K562 (cell line): Measurements from ENCODE around the gene CNKSR1. TPM values are rescaled to one million over a fixed set of nuclear protein-coding genes. Genes with fewer than 3 reads are reported as not detected.

ENCODE experiments used
- ATAC-seq: fragments of 200-7000 bp; cut with Tn5 transposase; 3 replicates; pipeline ENCODE4 v1.9.1; 2020; ENCODE audit warnings: moderate library complexity
- BruUV-seq: library from RNA; stranded (reverse); fragments of 400-500 nt; replicated peaks from 2 replicates; lab custom pipeline; 2021; lab: Mats Ljungman, UMichigan
- CTCF ChIA-PET: fragments of 300-600 bp; formaldehyde crosslinking; extraction: SDS; loops from one replicate; lab custom pipeline; 2021; ENCODE audit warnings: low intra/inter-chr PET ratio; lab: Yijun Ruan, JAX
- POLR2A ChIA-PET: fragments of 300-600, 350-650 bp; sonication (Branson Sonifier 250); formaldehyde crosslinking; extraction: SDS; loops from one replicate; lab custom pipeline; 2021; ENCODE audit warnings: antibody characterized with exemption, inconsistent platforms; lab: Yijun Ruan, JAX
- DNase-seq, 4 experiments: peaks; one replicate each; pipeline versions ENCODE4 v3.0.0 to v3.0.0-alpha.2; 2011 to 2018; ENCODE audit warnings: low spot score in 3 of 4, mixed read lengths in 3 of 4; ENCODE audit errors: extremely low read depth in 1 of 4
- FAIRE-seq: peaks from 2 replicates; lab custom pipeline; 2011; peaks lifted over from hg19 to GRCh38; lab: Jason Lieb, UNC
- H2AFZ ChIP-seq: 2 replicates; pipeline ENCODE4 v1.6.0; 2011; ENCODE audit warnings: low read depth, low read length, control low read depth, inconsistent platforms
- H3K27ac ChIP-seq: fragments of 200-600 bp; 3 replicates; pipeline ENCODE4 v1.8.0; 2011; ENCODE audit warnings: low read depth, mild to moderate bottlenecking, control low read depth, inconsistent platforms, low read length, moderate library complexity, mixed read lengths; ENCODE audit errors: extremely low read depth
- H3K27me3 ChIP-seq, 2 experiments: fragments of 300-600 bp in 1 of 2; 2 replicates in 1 of 2; 3 replicates in 1 of 2; pipeline versions ENCODE4 v1.6.0 to v1.8.0; 2011; ENCODE audit warnings: inconsistent platforms in 2 of 2, low read length in 2 of 2, mild to moderate bottlenecking in 1 of 2, mixed read lengths in 1 of 2, moderate library complexity in 1 of 2; ENCODE audit not compliant: control insufficient read depth in 2 of 2, insufficient read depth in 2 of 2
- H3K36me3 ChIP-seq: fragments of 300-600 bp; 3 replicates; pipeline ENCODE4 v1.8.0; 2011; ENCODE audit warnings: mild to moderate bottlenecking, low read length, inconsistent platforms; ENCODE audit not compliant: control insufficient read depth, insufficient read depth
- H3K4me1 ChIP-seq, 2 experiments: fragments of 200-600 bp in 1 of 2; replicated peaks in 1 of 2; 2 replicates in 1 of 2; 3 replicates in 1 of 2; pipeline versions ENCODE4 v1.5.1 to v1.8.0; 2011; ENCODE audit warnings: inconsistent platforms in 2 of 2, low read length in 2 of 2, mild to moderate bottlenecking in 1 of 2, mixed read lengths in 1 of 2, moderate library complexity in 1 of 2; ENCODE audit not compliant: control insufficient read depth in 2 of 2, insufficient read depth in 2 of 2
- H3K4me2 ChIP-seq: 2 replicates; pipeline ENCODE4 v1.6.1; 2011; ENCODE audit warnings: low read length, control low read depth, inconsistent platforms, mixed read lengths; ENCODE audit not compliant: insufficient read depth
- H3K4me3 ChIP-seq: fragments of 200-600 bp; sonication (generic), shearing (Covaris generic); 2 replicates; pipeline ENCODE4 v1.5.1; 2016; ENCODE audit warnings: control low read depth, inconsistent platforms
- H3K79me2 ChIP-seq: fragments of 200-600 bp; 3 replicates; pipeline ENCODE4 v1.8.0; 2011; ENCODE audit warnings: low read length, inconsistent platforms; ENCODE audit not compliant: control insufficient read depth, insufficient read depth
- H3K9ac ChIP-seq, 2 experiments: 2 replicates each; pipeline versions ENCODE4 v1.6.0 to v1.6.1; 2011; ENCODE audit warnings: low read depth in 2 of 2, low read length in 2 of 2, control low read depth in 1 of 2, inconsistent platforms in 1 of 2, mild to moderate bottlenecking in 1 of 2, mixed read lengths in 1 of 2; ENCODE audit not compliant: insufficient read depth in 1 of 2
- H3K9me1 ChIP-seq: one replicate; pipeline ENCODE4 v1.6.0; 2011; ENCODE audit warnings: inconsistent platforms, mild to moderate bottlenecking, low read length, moderate library complexity; ENCODE audit not compliant: control insufficient read depth, insufficient read depth
- H3K9me3 ChIP-seq: replicated peaks from 2 replicates; pipeline ENCODE4 v1.5.1; 2011; ENCODE audit warnings: low read depth, low read length, inconsistent platforms; ENCODE audit not compliant: control insufficient read depth, insufficient read depth
- H4K20me1 ChIP-seq: replicated peaks from 2 replicates; pipeline ENCODE4 v1.6.1; 2011; ENCODE audit warnings: low read length, inconsistent platforms, mixed read lengths; ENCODE audit not compliant: control insufficient read depth, insufficient read depth
- BRD9 ChIP-seq: fragments of 450-650 bp; IDR thresholded peaks from 2 replicates; pipeline ENCODE4 v1.6.1; 2018; ENCODE audit warnings: low read depth; ENCODE audit not compliant: partially characterized antibody
- MEIS2 ChIP-seq: fragments of 450-650 bp; IDR thresholded peaks from 2 replicates; pipeline ENCODE4 v1.6.1; 2014; ENCODE audit warnings: mild to moderate bottlenecking; ENCODE audit not compliant: partially characterized antibody
- NCOA1 ChIP-seq: fragments of 450-650 bp; IDR thresholded peaks from 2 replicates; pipeline ENCODE4 v1.6.1; 2016; ENCODE audit warnings: low read depth
- TAF7 ChIP-seq: fragments of 450-650 bp; IDR thresholded peaks from 2 replicates; pipeline ENCODE4 v1.6.1; 2016; ENCODE audit warnings: missing genetic modification characterization, missing compliant biosample characterization
- ZNF436 ChIP-seq: fragments of 250-450, 450-650 bp; sonication (Bioruptor Pico); formaldehyde crosslinking; IDR thresholded peaks from 2 replicates; pipeline ENCODE4 v1.7.0; 2020; ENCODE audit warnings: mild to moderate bottlenecking
- WGBS: fragments of 100-300 bp; shearing (Covaris generic); methylation state at CpG from one replicate; pipeline ENCODE4 v1.1.6; 2016; ENCODE audit warnings: low coverage, mixed read lengths; ENCODE audit not compliant: insufficient coverage; ENCODE audit errors: missing lambda C conversion rate; 5-methylcytosine and 5-hydroxymethylcytosine counted together
- in situ Hi-C: fragments of 300-500 bp; cut with MboI; formaldehyde crosslinking; loops from 4 replicates; pipeline ENCODE4 v1.15.0; 2018; ENCODE audit warnings: inconsistent platforms, mixed read lengths
- intact Hi-C: fragments of 100-400 bp; cut with micrococcal nuclease; formaldehyde crosslinking; loops from 2 replicates; pipeline ENCODE4 v1.14.2; 2022
- polyA plus RNA-seq, 8 experiments: library from polyadenylated mRNA; depleted of rRNA in 4 of 8; stranded (reverse) in 5 of 8; unstranded in 3 of 8; fragments of >200 nt; fragmentation: Nextera tagmentation in 2 of 8; fragmentation: Illumina TruSeq in 1 of 8; extraction: Ambion mirVana in 2 of 8; extraction: Trizol in 1 of 8; gene quantifications; 2 replicates each; pipeline versions ENCODE4 v1.2.1 to v1.2.3, GENCODE V29; 2011 to 2014; ENCODE audit warnings: inconsistent platforms in 1 of 8, missing spikeins in 1 of 8
- total RNA-seq, 7 experiments: library from RNA; depleted of rRNA in 6 of 7; stranded (reverse); fragments of >200 nt in 6 of 7; fragmentation: Illumina TruSeq in 2 of 7; extraction: Trizol in 2 of 7; gene quantifications; 2 replicates each; pipeline versions ENCODE4 v1.2.1 to v1.2.3, GENCODE V29; 2011 to 2021; ENCODE audit warnings: low replicate concordance in 1 of 7
- TF ChIP-seq, protein P1 (sequence below), 2 experiments: IDR thresholded peaks in 1 of 2; conservative IDR thresholded peaks in 1 of 2; 2 replicates each; pipeline ENCODE4 v1.6.1; 2016; ENCODE audit warnings: low read depth in 2 of 2, mild to moderate bottlenecking in 1 of 2, missing compliant biosample characterization in 1 of 2, missing genetic modification characterization in 1 of 2, moderate library complexity in 1 of 2
- TF ChIP-seq, protein P2 (sequence below): fragments of 450-650 bp; conservative IDR thresholded peaks from 2 replicates; pipeline ENCODE4 v1.6.1; 2016; ENCODE audit warnings: missing genetic modification characterization, low read depth, mild to moderate bottlenecking, control low read depth, missing compliant biosample characterization
- TF ChIP-seq, protein P3 (sequence below): fragments of 450-650 bp; IDR thresholded peaks from 2 replicates; pipeline ENCODE4 v1.6.1; 2016; ENCODE audit warnings: low read depth, mild to moderate bottlenecking, moderate library complexity
- TF ChIP-seq, protein P4 (sequence below): fragments of 450-650 bp; IDR thresholded peaks from 2 replicates; pipeline ENCODE4 v1.6.1; 2016

Gene CNKSR1
- total and polyA plus RNA-seq, 9 of the 15 experiments (the other 6 are each of a cell fraction or from before 2014, with no cell fraction given): 0.03 to 2.8 (median 1.1) TPM

DNA sequence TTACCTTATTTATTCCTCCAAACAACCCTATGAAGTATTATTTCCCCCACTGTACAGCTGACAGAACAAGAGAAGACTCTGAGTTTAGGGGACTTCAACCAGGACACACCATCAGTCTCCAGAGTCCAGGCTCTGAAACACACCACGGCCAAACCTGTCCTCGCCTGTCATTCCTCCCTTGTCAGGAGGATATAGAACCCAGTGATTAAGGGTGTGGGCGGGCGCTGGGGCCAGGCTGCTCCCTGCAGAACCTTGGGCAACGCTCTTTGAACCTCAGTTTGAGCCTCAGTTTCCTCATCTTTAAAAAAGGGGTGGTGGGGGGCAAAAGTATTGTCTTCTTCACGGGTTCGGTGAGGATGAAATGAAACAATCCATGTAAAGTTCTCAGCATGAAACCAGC is 47.3 kb downstream of the CNKSR1 start:
- CTCF ChIA-PET: no interaction called here
- H3K9me3 ChIP-seq: no peaks in the 10 kb centered on the region
- H3K4me1 ChIP-seq: peaks cover 0 to 19% of the 10 kb centered on the region in 2 experiments; a peak in 3 of 5 replicates
- POLR2A ChIA-PET: no interaction called here
- no peak overlapping the region for H3K27ac ChIP-seq
- in situ Hi-C loops: no loop called here
- no peak overlapping the region for H2AFZ ChIP-seq
- H4K20me1 ChIP-seq: no peaks in the 10 kb centered on the region
- DNase-seq (no peak), FAIRE-seq (no peak), ATAC-seq (peak; percentile 29; the same call in 2 of the 3 replicates)
- H3K27me3 ChIP-seq: no peaks in the 10 kb centered on the region
- TF ChIP-seq TAF7 (no peak), NCOA1 (no peak), ZNF436 (CRISPR knock-in tag) (no peak), BRD9 (no peak), MEIS2 (peak; percentile 61)
- TF ChIP-seq, protein P1, sequence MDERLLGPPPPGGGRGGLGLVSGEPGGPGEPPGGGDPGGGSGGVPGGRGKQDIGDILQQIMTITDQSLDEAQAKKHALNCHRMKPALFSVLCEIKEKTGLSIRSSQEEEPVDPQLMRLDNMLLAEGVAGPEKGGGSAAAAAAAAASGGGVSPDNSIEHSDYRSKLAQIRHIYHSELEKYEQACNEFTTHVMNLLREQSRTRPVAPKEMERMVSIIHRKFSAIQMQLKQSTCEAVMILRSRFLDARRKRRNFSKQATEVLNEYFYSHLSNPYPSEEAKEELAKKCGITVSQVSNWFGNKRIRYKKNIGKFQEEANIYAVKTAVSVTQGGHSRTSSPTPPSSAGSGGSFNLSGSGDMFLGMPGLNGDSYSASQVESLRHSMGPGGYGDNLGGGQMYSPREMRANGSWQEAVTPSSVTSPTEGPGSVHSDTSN (CRISPR knock-in tag; IDR thresholded peaks at IDR 0.05; ENCODE audit: low read depth): no peak
- TF ChIP-seq, protein P1 (tag; conservative IDR thresholded peaks at IDR 0.05; ENCODE audit: low read depth): peak; percentile 78
- TF ChIP-seq, protein P2, sequence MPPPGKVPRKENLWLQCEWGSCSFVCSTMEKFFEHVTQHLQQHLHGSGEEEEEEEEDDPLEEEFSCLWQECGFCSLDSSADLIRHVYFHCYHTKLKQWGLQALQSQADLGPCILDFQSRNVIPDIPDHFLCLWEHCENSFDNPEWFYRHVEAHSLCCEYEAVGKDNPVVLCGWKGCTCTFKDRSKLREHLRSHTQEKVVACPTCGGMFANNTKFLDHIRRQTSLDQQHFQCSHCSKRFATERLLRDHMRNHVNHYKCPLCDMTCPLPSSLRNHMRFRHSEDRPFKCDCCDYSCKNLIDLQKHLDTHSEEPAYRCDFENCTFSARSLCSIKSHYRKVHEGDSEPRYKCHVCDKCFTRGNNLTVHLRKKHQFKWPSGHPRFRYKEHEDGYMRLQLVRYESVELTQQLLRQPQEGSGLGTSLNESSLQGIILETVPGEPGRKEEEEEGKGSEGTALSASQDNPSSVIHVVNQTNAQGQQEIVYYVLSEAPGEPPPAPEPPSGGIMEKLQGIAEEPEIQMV (tag): no peak
- TF ChIP-seq, protein P3, sequence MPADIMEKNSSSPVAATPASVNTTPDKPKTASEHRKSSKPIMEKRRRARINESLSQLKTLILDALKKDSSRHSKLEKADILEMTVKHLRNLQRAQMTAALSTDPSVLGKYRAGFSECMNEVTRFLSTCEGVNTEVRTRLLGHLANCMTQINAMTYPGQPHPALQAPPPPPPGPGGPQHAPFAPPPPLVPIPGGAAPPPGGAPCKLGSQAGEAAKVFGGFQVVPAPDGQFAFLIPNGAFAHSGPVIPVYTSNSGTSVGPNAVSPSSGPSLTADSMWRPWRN: no peak
- TF ChIP-seq, protein P4, sequence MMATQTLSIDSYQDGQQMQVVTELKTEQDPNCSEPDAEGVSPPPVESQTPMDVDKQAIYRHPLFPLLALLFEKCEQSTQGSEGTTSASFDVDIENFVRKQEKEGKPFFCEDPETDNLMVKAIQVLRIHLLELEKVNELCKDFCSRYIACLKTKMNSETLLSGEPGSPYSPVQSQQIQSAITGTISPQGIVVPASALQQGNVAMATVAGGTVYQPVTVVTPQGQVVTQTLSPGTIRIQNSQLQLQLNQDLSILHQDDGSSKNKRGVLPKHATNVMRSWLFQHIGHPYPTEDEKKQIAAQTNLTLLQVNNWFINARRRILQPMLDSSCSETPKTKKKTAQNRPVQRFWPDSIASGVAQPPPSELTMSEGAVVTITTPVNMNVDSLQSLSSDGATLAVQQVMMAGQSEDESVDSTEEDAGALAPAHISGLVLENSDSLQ: peak; percentile 51; the same call in 1 of the 2 replicates
- H3K4me2 ChIP-seq: no peak overlapping the region
- BruUV-seq: no TSS peak
- H3K79me2 ChIP-seq: no peaks in the 10 kb centered on the region
- H3K9ac ChIP-seq: peak overlapping the region in 1 of 2 experiments; percentile 6; a peak in 1 of 4 replicates
- H3K4me3 ChIP-seq: no peak overlapping the region
- no peaks in the 10 kb centered on the region for H3K36me3 ChIP-seq
- 37% methylated on average over 7 of the region's 7 CpGs for WGBS
- intact Hi-C loops: no loop called here
- no peaks in the 10 kb centered on the region for H3K9me1 ChIP-seq
